K562 (cell line): ENCODE results near the gene ANXA1. TPM values are rescaled to one million over a fixed set of nuclear protein-coding genes. Genes with fewer than 3 reads are reported as not detected.

ENCODE experiments used
- ATAC-seq: fragments of 200-7000 bp; cut with Tn5 transposase; 3 replicates; pipeline ENCODE4 v1.9.1; 2020; ENCODE audit warnings: moderate library complexity
- BruUV-seq: library from RNA; stranded (reverse); fragments of 400-500 nt; replicated peaks from 2 replicates; lab custom pipeline; 2021; lab: Mats Ljungman, UMichigan
- CTCF ChIA-PET: fragments of 300-600 bp; formaldehyde crosslinking; extraction: SDS; loops from one replicate; lab custom pipeline; 2021; ENCODE audit warnings: low intra/inter-chr PET ratio; lab: Yijun Ruan, JAX
- POLR2A ChIA-PET: fragments of 300-600, 350-650 bp; sonication (Branson Sonifier 250); formaldehyde crosslinking; extraction: SDS; loops from one replicate; lab custom pipeline; 2021; ENCODE audit warnings: antibody characterized with exemption, inconsistent platforms; lab: Yijun Ruan, JAX
- DNase-seq, 4 experiments: peaks; one replicate each; pipeline versions ENCODE4 v3.0.0 to v3.0.0-alpha.2; 2011 to 2018; ENCODE audit warnings: low spot score in 3 of 4, mixed read lengths in 3 of 4; ENCODE audit errors: extremely low read depth in 1 of 4
- FAIRE-seq: peaks from 2 replicates; lab custom pipeline; 2011; peaks lifted over from hg19 to GRCh38; lab: Jason Lieb, UNC
- H2AFZ ChIP-seq: 2 replicates; pipeline ENCODE4 v1.6.0; 2011; ENCODE audit warnings: low read depth, low read length, control low read depth, inconsistent platforms
- H3K27ac ChIP-seq: fragments of 200-600 bp; 3 replicates; pipeline ENCODE4 v1.8.0; 2011; ENCODE audit warnings: low read depth, mild to moderate bottlenecking, control low read depth, inconsistent platforms, low read length, moderate library complexity, mixed read lengths; ENCODE audit errors: extremely low read depth
- H3K27me3 ChIP-seq, 2 experiments: fragments of 300-600 bp in 1 of 2; 2 replicates in 1 of 2; 3 replicates in 1 of 2; pipeline versions ENCODE4 v1.6.0 to v1.8.0; 2011; ENCODE audit warnings: inconsistent platforms in 2 of 2, low read length in 2 of 2, mild to moderate bottlenecking in 1 of 2, mixed read lengths in 1 of 2, moderate library complexity in 1 of 2; ENCODE audit not compliant: control insufficient read depth in 2 of 2, insufficient read depth in 2 of 2
- H3K36me3 ChIP-seq: fragments of 300-600 bp; 3 replicates; pipeline ENCODE4 v1.8.0; 2011; ENCODE audit warnings: mild to moderate bottlenecking, low read length, inconsistent platforms; ENCODE audit not compliant: control insufficient read depth, insufficient read depth
- H3K4me1 ChIP-seq, 2 experiments: fragments of 200-600 bp in 1 of 2; replicated peaks in 1 of 2; 2 replicates in 1 of 2; 3 replicates in 1 of 2; pipeline versions ENCODE4 v1.5.1 to v1.8.0; 2011; ENCODE audit warnings: inconsistent platforms in 2 of 2, low read length in 2 of 2, mild to moderate bottlenecking in 1 of 2, mixed read lengths in 1 of 2, moderate library complexity in 1 of 2; ENCODE audit not compliant: control insufficient read depth in 2 of 2, insufficient read depth in 2 of 2
- H3K4me2 ChIP-seq: 2 replicates; pipeline ENCODE4 v1.6.1; 2011; ENCODE audit warnings: low read length, control low read depth, inconsistent platforms, mixed read lengths; ENCODE audit not compliant: insufficient read depth
- H3K4me3 ChIP-seq: fragments of 200-600 bp; sonication (generic), shearing (Covaris generic); 2 replicates; pipeline ENCODE4 v1.5.1; 2016; ENCODE audit warnings: control low read depth, inconsistent platforms
- H3K79me2 ChIP-seq: fragments of 200-600 bp; 3 replicates; pipeline ENCODE4 v1.8.0; 2011; ENCODE audit warnings: low read length, inconsistent platforms; ENCODE audit not compliant: control insufficient read depth, insufficient read depth
- H3K9ac ChIP-seq, 2 experiments: 2 replicates each; pipeline versions ENCODE4 v1.6.0 to v1.6.1; 2011; ENCODE audit warnings: low read depth in 2 of 2, low read length in 2 of 2, control low read depth in 1 of 2, inconsistent platforms in 1 of 2, mild to moderate bottlenecking in 1 of 2, mixed read lengths in 1 of 2; ENCODE audit not compliant: insufficient read depth in 1 of 2
- H3K9me1 ChIP-seq: one replicate; pipeline ENCODE4 v1.6.0; 2011; ENCODE audit warnings: inconsistent platforms, mild to moderate bottlenecking, low read length, moderate library complexity; ENCODE audit not compliant: control insufficient read depth, insufficient read depth
- H3K9me3 ChIP-seq: replicated peaks from 2 replicates; pipeline ENCODE4 v1.5.1; 2011; ENCODE audit warnings: low read depth, low read length, inconsistent platforms; ENCODE audit not compliant: control insufficient read depth, insufficient read depth
- H4K20me1 ChIP-seq: replicated peaks from 2 replicates; pipeline ENCODE4 v1.6.1; 2011; ENCODE audit warnings: low read length, inconsistent platforms, mixed read lengths; ENCODE audit not compliant: control insufficient read depth, insufficient read depth
- CREB1 ChIP-seq, 2 experiments: sonication (generic) in 1 of 2; formaldehyde crosslinking in 1 of 2; IDR thresholded peaks; 2 replicates each; pipeline versions ENCODE4 v1.6.1 to v1.8.0; 2012 to 2022; ENCODE audit warnings: inconsistent platforms in 1 of 2, mild to moderate bottlenecking in 1 of 2, missing genetic modification reagents in 1 of 2, moderate library complexity in 1 of 2
- CSDE1 ChIP-seq, 2 experiments: fragments of 450-650 bp; IDR thresholded peaks; 2 replicates each; pipeline ENCODE4 v1.6.1; 2016; ENCODE audit warnings: mild to moderate bottlenecking in 1 of 2
- MTA1 ChIP-seq: fragments of 450-650 bp; IDR thresholded peaks from 2 replicates; pipeline ENCODE4 v1.6.1; 2017; ENCODE audit warnings: borderline replicate concordance
- NFIX ChIP-seq: fragments of 250-450 bp; sonication (Bioruptor Pico); IDR thresholded peaks from 2 replicates; pipeline ENCODE4 v1.4.0; 2020; ENCODE audit warnings: low read depth, mild to moderate bottlenecking, moderate library complexity
- NR2C1 ChIP-seq, 2 experiments: fragments of 450-650 bp; IDR thresholded peaks; 2 replicates each; pipeline ENCODE4 v1.6.1; 2017; ENCODE audit warnings: mild to moderate bottlenecking in 2 of 2, antibody characterized with exemption in 1 of 2, inconsistent platforms in 1 of 2, missing compliant biosample characterization in 1 of 2, missing genetic modification characterization in 1 of 2
- TBP ChIP-seq: optimal IDR thresholded peaks from 2 replicates; pipeline ENCODE3; 2011; ENCODE audit warnings: low read depth, low read length, improper control_type of control experiment
- U2AF1 ChIP-seq: fragments of 200-400 bp; formaldehyde crosslinking; optimal IDR thresholded peaks from 2 replicates; pipeline ENCODE3; 2017; ENCODE audit warnings: mild to moderate bottlenecking, low read depth, low read length, moderate library complexity
- ZNF165 ChIP-seq: fragments of 250-450 bp; sonication (Bioruptor Pico); IDR thresholded peaks from 2 replicates; pipeline ENCODE4 v1.4.0; 2020; ENCODE audit warnings: borderline replicate concordance
- ZNF263 ChIP-seq: sonication (generic); formaldehyde crosslinking; IDR thresholded peaks from 2 replicates; pipeline ENCODE4 v1.8.0; 2022; ENCODE audit warnings: mild to moderate bottlenecking, missing genetic modification reagents, borderline replicate concordance
- ZNF764 ChIP-seq: fragments of 250-450 bp; sonication (Bioruptor Pico); IDR thresholded peaks from 2 replicates; pipeline ENCODE4 v1.4.0; 2020; ENCODE audit warnings: low read depth, mild to moderate bottlenecking, moderate library complexity
- ZNF785 ChIP-seq: fragments of 250-450 bp; sonication (Bioruptor Pico); IDR thresholded peaks from 2 replicates; pipeline ENCODE4 v1.4.0; 2020; ENCODE audit warnings: mild to moderate bottlenecking
- WGBS: fragments of 100-300 bp; shearing (Covaris generic); methylation state at CpG from one replicate; pipeline ENCODE4 v1.1.6; 2016; ENCODE audit warnings: low coverage, mixed read lengths; ENCODE audit not compliant: insufficient coverage; ENCODE audit errors: missing lambda C conversion rate; 5-methylcytosine and 5-hydroxymethylcytosine counted together
- in situ Hi-C: fragments of 300-500 bp; cut with MboI; formaldehyde crosslinking; loops from 4 replicates; pipeline ENCODE4 v1.15.0; 2018; ENCODE audit warnings: inconsistent platforms, mixed read lengths
- intact Hi-C: fragments of 100-400 bp; cut with micrococcal nuclease; formaldehyde crosslinking; loops from 2 replicates; pipeline ENCODE4 v1.14.2; 2022
- polyA plus RNA-seq, 8 experiments: library from polyadenylated mRNA; depleted of rRNA in 4 of 8; stranded (reverse) in 5 of 8; unstranded in 3 of 8; fragments of >200 nt; fragmentation: Nextera tagmentation in 2 of 8; fragmentation: Illumina TruSeq in 1 of 8; extraction: Ambion mirVana in 2 of 8; extraction: Trizol in 1 of 8; gene quantifications; 2 replicates each; pipeline versions ENCODE4 v1.2.1 to v1.2.3, GENCODE V29; 2011 to 2014; ENCODE audit warnings: inconsistent platforms in 1 of 8, missing spikeins in 1 of 8
- total RNA-seq, 7 experiments: library from RNA; depleted of rRNA in 6 of 7; stranded (reverse); fragments of >200 nt in 6 of 7; fragmentation: Illumina TruSeq in 2 of 7; extraction: Trizol in 2 of 7; gene quantifications; 2 replicates each; pipeline versions ENCODE4 v1.2.1 to v1.2.3, GENCODE V29; 2011 to 2021; ENCODE audit warnings: low replicate concordance in 1 of 7
- TF ChIP-seq, protein P1 (sequence below): fragments of 450-650 bp; IDR thresholded peaks from 2 replicates; pipeline ENCODE4 v1.6.1; 2016; ENCODE audit warnings: antibody characterized with exemption
- TF ChIP-seq, protein P2 (sequence below): fragments of 450-650 bp; IDR thresholded peaks from one replicate; pipeline ENCODE4 v1.6.1; 2018; ENCODE audit warnings: mild to moderate bottlenecking, moderate library complexity; ENCODE audit not compliant: partially characterized antibody
- TF ChIP-seq, protein P3 (sequence below): IDR thresholded peaks from 2 replicates; pipeline ENCODE4 v1.6.1; 2016; ENCODE audit warnings: missing genetic modification characterization, missing compliant biosample characterization
- TF ChIP-seq, protein P4 (sequence below): fragments of 250-450 bp; sonication (Bioruptor Pico); IDR thresholded peaks from 2 replicates; pipeline ENCODE4 v1.4.0; 2020; ENCODE audit warnings: mild to moderate bottlenecking

ANXA1 gene
- total and polyA plus RNA-seq, 9 of the 15 experiments (the other 6 are each of a cell fraction or from before 2014, with no cell fraction given) = 406 to 1,298 (median 620) TPM

DNA sequence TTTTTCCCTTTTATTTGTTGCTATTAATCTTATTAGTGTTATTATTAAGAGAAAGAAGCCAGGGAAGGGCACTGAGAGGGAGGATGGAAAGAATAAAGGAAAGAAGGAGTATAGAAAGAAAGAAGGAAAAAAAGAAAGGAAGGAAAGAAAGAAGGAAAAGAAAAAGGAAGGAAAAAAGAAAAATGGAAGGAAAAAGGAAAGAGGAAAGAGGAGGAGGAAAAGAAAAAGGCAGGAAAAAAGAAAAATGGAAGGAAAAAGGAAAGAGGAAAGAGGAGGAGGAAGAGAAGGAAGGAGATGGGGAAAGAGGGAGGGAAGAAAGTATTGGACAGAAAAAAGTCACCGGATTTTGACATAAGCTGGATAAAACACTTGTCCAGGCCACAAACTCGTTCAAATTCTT is 47.8 kb downstream of the ANXA1 start:
- in situ Hi-C loops (loop anchor here (25.0 kb wide), 1 partner anchor 912 kb away; no protein-coding TSS in a partner anchor), intact Hi-C loops (no loop called here)
- ATAC-seq (no peak), DNase-seq (no peak), FAIRE-seq (no peak)
- Histone ChIP-seq H4K20me1 (no peaks in the 10 kb centered on the region), H3K27ac (no peak overlapping the region), H3K36me3 (no peaks in the 10 kb centered on the region), H3K27me3 (no peaks in the 10 kb centered on the region), H3K79me2 (no peaks in the 10 kb centered on the region), H3K4me3 (no peak overlapping the region), H3K9ac (no peak overlapping the region), H3K9me1 (no peaks in the 10 kb centered on the region), H2AFZ (peak overlapping the region; percentile 47; the same call in 1 of the 2 replicates), H3K9me3 (no peaks in the 10 kb centered on the region), H3K4me2 (no peak overlapping the region), H3K4me1 (no peaks in the 10 kb centered on the region)
- TF ChIP-seq, protein P1, sequence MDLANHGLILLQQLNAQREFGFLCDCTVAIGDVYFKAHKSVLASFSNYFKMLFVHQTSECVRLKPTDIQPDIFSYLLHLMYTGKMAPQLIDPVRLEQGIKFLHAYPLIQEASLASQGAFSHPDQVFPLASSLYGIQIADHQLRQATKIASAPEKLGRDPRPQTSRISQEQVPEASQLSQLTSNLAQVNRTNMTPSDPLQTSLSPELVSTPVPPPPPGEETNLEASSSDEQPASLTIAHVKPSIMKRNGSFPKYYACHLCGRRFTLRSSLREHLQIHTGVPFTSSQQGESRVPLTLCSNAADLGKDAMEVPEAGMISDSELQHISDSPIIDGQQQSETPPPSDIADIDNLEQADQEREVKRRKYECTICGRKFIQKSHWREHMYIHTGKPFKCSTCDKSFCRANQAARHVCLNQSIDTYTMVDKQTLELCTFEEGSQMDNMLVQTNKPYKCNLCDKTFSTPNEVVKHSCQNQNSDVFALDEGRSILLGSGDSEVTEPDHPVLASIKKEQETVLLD = 0 out of 2 replicates have a peak, but pooled peaks have one; percentile 26
- no peak for TF ChIP-seq CSDE1 (IDR thresholded peaks at IDR 0.05)
- TF ChIP-seq ZNF263 (CRISPR knock-in tag) = no peak
- TF ChIP-seq MTA1 = 0 out of 2 replicates have a peak, but pooled peaks have one; percentile 26
- no peak for TF ChIP-seq U2AF1
- no peak for TF ChIP-seq TBP
- TF ChIP-seq ZNF785 (CRISPR knock-in tag) = no peak
- TF ChIP-seq NR2C1 (IDR thresholded peaks at IDR 0.05) = no peak
- TF ChIP-seq NR2C1 (tag; IDR thresholded peaks at IDR 0.05) = no peak
- TF ChIP-seq, protein P2, sequence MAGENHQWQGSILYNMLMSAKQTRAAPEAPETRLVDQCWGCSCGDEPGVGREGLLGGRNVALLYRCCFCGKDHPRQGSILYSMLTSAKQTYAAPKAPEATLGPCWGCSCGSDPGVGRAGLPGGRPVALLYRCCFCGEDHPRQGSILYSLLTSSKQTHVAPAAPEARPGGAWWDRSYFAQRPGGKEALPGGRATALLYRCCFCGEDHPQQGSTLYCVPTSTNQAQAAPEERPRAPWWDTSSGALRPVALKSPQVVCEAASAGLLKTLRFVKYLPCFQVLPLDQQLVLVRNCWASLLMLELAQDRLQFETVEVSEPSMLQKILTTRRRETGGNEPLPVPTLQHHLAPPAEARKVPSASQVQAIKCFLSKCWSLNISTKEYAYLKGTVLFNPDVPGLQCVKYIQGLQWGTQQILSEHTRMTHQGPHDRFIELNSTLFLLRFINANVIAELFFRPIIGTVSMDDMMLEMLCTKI = no peak
- no peak for TF ChIP-seq ZNF764 (CRISPR knock-in tag)
- TF ChIP-seq, protein P3, sequence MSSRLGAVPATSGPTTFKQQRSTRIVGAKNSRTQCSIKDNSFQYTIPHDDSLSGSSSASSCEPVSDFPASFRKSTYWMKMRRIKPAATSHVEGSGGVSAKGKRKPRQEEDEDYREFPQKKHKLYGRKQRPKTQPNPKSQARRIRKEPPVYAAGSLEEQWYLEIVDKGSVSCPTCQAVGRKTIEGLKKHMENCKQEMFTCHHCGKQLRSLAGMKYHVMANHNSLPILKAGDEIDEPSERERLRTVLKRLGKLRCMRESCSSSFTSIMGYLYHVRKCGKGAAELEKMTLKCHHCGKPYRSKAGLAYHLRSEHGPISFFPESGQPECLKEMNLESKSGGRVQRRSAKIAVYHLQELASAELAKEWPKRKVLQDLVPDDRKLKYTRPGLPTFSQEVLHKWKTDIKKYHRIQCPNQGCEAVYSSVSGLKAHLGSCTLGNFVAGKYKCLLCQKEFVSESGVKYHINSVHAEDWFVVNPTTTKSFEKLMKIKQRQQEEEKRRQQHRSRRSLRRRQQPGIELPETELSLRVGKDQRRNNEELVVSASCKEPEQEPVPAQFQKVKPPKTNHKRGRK (tag) = peak; percentile 89
- no peak for TF ChIP-seq NFIX (CRISPR knock-in tag)
- TF ChIP-seq, protein P4, sequence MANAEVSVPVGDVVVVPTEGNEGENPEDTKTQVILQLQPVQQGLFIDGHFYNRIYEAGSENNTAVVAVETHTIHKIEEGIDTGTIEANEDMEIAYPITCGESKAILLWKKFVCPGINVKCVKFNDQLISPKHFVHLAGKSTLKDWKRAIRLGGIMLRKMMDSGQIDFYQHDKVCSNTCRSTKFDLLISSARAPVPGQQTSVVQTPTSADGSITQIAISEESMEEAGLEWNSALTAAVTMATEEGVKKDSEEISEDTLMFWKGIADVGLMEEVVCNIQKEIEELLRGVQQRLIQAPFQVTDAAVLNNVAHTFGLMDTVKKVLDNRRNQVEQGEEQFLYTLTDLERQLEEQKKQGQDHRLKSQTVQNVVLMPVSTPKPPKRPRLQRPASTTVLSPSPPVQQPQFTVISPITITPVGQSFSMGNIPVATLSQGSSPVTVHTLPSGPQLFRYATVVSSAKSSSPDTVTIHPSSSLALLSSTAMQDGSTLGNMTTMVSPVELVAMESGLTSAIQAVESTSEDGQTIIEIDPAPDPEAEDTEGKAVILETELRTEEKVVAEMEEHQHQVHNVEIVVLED = no peak
- no peak for TF ChIP-seq ZNF165
- no peak for TF ChIP-seq CREB1 (IDR thresholded peaks at IDR 0.05)
- no peak for TF ChIP-seq CREB1 (CRISPR knock-in tag; IDR thresholded peaks at IDR 0.05)
- CTCF ChIA-PET = interaction anchor here (1.6 to 1.8 kb wide), 2 partner anchors 328 to 367 kb away, joined by 8 to 11 read pairs; no protein-coding TSS in a partner anchor
- BruUV-seq = no TSS peak
- POLR2A ChIA-PET = no interaction called here
- WGBS = 0% methylated on average over 2 of the region's 2 CpGs
